NCI-H146 treated with DMSO at 0.1 percent for 48 hours (cell line): ENCODE results near the gene LRRN4.
"Not testable (repeated sequence)": the region's sequence is repeated elsewhere in the genome, so short reads cannot be mapped to it uniquely, and the experiment has no call there.

Experiments used
- DNase-seq: peaks from one replicate; lab custom pipeline; 2025; ENCODE audit not compliant: unreplicated experiment; lab: John Stamatoyannopoulos, UW

LRRN4 gene

DNA sequence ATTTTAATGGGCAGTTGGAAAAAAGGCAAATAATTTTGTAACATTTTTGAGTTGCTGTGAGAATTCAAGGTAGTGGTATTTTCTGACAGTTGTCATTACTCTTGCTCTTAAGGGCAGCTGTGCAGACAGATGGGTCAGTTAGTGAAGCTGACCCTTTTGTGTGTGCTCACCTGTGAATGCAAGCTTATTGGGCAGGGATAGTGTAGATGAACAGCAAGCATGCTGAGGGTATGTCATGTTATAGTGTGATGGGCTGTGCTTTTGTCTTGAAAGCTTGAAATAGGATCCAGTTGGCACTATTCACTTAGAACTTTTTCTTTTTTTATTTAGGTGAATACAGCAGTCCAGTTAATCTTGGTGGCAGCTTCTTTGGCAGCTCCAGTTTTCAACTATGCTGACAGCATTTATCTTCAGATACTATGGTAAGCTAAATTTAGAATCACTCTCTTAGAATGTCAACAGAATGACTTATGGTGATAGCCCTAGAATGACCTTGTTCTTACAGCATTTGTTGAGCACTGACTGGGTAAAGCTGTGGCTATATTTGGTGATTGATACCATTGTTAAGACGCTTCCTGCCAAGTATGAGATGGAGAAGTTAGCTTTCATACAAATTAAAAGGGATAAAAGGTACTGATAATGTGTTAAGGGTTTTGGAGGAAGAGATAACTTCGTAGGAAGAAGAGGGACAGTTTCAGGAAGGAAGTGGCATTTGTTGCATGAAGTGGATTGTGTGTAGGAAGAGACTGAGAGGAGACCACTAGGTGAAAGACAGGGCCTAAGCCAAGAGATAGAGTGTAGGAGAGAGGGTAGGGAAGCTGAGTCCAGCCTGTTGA, 19.5 kb downstream of the LRRN4 start:
- no peak for DNase-seq

DNA sequence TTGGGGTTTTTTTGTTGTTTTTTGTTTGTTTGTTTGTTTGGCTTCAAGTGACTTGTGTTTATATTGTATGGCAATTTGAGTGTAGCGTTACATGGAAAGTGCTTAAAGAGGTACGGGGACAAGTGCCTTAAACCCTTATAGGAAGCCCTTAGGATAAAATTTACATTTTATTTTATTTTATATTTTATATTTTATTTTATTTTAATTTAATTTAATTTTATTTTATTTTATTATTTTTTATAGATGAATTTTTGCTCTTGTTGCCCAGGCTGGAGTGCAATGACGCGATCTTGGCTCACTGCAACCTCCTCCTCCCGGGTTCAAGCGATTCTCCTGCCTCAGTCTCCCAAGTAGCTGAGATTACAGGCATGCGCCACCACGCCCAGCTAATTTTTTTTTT, 21.0 kb downstream of the LRRN4 start:
- DNase-seq = not testable (repeated sequence)

DNA sequence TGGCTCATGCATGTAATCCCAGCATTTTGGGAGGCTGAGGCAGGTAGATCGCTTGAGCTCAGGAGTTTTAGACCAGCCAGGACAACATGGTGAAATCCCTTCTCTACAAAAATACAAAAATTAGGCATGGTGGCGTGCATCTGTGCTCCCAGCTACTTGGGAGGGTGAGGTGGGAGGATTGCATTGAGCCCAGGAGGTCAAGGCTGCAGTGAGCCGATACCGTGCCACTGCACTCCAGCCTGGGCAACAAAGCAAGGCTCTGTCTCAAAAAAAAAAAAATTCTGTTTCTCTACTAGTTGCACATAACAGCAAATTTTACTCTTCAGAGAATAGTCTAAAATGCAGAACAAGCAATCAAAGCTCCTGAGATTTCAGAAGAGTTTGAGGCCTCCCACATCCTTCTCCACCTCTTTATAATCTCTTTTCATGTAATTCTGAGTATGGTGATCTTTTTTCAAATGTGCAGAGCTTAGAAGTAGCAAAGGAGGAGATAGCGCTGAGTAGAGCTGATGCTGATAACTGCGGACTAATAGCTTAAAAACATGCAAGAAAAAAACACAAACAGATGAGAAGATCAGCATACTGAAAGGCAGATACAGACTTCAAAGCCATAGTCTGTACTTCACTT, 23.3 kb downstream of the LRRN4 start:
- DNase-seq = no peak

DNA sequence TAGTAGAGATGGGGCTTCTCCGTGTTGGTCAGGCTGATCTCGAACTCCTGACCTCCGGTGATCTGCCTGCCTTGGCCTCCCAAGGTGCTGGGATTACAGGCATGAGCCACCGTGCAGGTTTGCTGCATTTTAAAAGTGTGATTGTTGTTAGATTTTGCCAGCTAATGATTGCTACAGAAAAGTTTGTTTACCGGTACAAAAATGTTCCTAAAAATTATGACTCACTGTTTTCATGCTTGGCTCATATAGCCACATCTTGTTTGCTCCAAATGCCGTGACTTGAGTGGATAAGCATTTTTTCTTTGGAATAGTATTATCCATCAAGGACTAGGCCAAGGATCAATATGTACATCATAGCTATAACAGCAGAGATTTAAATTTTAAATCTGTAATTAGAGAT, 24.3 kb downstream of the LRRN4 start:
- DNase-seq = no peak

DNA sequence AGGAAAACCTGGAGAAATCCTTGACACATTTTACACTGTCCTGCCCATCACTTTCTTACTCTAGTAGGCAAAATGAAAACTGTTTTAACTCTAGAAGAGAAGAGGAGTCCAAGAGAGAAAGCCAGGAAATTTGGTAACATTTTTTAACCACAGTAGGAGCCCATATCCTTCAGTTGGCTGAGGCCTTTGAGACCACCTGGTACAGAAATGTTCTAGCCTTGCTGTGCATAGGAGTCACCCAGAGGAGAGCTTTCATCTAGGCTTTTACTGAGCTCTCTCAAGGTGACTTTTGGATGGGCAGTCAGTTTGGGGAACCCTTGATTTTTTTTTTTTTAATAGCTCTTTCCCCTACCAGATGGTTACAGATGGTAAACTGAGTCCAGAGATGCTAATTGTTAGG, 25.0 kb downstream of the LRRN4 start:
- DNase-seq = no peak

DNA sequence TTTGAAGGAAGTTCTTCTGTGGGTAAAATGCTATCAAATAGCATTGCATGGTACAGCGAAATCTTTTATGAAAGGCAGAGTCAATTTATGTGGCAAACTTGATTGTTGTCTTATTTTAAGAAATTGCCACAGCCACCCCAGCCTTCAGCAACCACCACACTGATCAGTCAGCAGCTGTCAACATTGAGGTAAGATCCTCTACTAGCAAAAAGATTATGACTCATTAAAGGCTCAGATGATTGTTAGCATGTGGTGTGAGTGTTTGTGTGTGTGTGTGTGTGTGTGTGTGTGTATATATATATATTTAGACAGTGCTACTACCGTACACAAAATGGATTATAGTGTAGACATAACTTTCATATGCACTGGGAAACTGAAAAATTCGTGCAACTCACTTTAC, 27.8 kb downstream of the LRRN4 start:
- no peak for DNase-seq

DNA sequence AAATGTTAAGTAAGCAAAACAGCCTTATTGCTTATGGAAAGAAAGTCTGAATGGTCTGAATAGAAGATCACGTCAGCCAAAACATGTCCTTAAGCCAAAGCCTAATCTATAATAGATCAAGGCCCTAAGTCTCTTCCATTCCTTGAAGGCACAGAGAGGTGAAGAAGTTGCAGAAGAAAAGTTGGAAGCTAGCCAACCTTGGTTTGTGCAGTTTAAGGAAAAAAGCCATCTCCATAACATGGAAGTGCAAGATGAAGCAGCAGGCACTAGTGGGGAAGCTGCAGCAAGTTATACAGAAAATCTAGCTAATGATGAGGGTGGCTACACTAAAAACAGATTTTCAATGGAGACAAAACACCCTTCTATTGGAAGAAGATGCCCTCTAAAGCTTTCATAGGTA, 29.1 kb downstream of the LRRN4 start:
- no peak for DNase-seq

DNA sequence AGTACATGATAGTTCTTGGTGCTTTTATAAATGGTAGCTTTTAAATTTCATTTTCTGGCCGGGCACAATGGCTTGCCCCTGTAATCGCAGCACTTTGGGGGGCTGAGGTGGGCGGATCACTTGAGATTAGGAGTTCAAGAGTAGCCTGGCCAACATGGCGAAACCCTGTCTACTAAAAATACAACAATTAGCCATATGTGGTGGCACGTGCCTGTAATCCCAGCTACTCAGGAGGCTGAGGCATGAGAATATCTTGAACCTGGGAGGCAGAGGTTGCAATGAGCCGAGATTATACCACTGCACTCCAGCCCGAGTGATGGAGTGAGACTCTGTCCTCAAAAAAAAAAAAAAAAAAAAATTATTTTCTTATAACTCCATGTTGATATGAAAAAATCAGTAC, 36.0 kb downstream of the LRRN4 start:
- no peak for DNase-seq

DNA sequence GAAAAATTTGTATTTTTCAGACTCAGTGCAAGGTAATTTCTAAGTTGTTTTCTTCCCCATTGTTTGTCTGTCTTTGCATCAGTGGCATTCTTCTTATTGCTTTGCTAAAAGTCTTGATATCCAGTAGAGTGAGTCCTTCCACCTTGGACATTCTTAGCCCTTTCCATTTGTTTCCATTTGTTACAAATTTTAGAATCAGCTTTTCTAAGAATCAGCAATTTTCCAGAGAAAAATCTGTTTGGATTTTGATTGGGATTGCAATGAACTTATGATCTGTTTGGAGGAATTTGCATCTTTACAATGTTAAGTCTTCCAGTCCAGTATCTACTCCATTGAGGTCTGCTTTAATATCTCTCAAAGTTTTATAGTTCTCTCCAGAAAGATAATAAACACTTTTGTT, 36.4 kb downstream of the LRRN4 start:
- DNase-seq = no peak

DNA sequence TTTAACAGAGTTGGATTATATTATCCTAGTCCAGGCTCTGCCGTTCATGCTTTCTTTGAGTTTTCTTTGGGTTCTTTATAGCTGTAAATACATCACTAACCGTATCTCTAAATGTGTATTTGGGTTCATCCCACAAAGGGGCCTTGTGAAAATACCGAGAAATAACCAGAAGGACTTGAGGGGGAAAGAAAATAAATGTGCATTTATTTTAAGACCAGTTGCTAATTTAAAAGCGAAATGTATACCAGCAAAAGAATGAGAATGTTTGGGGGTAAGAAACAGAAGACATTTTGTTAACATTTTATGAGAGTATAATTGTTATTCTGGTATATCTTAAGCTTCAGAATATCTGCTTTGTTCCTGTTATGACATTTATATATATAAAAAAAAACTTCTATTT, 38.9 kb downstream of the LRRN4 start:
- DNase-seq = no peak

DNA sequence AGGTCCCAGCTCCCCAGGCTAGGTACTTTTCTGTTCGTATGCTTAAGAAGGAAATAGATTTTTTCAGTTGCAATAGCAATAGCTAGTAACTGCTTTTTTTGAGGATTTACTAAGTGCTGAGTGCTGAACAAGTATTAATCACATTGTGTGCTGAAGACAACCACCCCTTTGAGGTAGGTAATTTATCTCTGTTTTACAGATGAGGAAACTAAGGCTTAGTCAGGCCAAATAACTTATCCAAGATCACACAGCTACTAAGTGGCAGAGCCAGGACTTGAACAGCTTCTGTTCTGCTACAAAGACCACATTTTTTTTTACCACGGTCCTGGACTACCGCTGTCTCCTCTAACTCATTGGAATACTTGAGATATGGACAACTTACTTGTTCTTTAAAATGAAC, 39.8 kb downstream of the LRRN4 start:
- DNase-seq = no peak

DNA sequence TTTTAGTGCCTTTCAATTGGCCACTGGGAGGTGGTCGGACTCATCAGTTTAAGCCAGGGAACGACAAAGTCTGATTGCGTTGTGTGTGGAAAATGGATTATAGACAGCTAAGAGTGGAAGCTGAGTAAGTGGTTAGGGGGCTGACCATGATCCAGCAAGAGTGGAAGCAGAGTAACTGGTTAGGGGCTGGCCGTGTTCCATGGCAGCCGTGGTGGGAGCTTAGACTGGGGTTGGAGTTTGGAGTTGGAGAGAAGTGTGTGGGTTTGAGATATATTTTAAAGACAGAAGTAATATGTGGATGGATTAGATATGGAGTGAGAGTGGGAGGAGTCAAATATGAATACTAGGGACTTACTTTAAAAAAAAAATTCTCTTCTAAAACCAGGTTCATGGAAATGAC, 41.7 kb downstream of the LRRN4 start:
- no peak for DNase-seq

DNA sequence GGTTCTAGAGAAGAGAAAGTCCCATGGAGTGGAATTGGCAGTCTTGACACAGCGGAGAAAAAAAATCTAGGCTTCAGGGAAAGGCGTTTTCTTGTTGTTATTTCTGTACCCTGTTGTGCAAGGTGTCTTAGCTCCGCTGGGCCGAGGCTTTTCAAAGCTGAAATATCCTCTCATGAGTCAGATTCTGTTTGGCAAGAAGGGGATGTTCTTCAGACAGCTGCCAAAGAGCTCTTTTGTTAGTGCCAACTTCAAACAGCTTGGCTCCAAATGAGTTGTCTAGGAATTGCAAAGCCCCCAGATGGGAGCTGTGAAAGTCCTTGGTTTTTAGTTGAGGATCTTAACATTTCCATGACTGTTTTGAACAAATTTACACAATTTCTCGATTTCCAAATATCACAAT, 45.6 kb downstream of the LRRN4 start:
- DNase-seq = no peak

DNA sequence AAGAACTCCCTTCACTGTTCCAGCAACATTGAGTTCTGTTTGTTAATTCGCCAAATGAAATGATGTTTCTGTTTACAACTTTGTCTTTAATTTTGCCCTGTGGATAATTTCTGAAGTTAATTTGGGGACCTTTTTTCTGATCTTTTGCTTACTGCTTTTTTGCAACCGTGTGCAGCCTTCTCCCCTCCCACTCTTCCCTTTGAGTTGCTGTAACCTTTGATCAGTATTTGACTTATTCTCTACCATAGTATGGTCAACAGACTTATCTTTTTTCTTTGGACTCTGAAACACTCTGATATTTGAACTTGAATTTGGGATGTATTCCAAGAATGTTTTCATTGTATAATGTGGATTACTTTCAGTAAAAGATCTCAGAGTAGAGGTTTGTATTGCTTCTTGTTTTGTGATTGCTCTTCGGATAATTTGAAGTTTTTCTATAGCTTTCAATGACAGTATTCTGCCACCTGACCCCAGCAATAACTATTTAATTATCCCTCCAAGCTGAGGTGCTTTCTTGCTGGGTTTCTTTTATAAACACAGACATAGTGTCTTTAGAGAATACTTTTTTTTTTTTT, 46.2 kb downstream of the LRRN4 start:
- DNase-seq = no peak

DNA sequence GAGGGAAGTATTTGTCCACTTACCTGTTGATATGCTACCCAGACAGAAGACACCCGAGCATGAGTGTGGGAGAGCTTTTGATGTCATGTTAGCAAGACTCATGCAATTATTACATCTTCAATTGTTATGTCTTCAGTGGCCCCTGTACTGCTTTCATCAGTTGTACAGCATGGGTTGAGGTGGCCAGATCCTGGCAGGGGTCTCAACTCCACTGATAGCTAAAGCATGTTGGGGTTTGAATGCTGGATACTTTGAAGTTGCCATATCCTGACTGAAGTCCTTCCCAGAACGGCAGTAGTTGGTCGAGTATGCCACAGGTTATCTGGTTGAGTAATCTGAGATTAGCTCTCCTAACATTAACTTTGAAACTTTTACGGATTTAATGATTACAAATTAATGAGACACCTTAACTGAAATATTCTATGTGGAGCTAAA, 46.7 kb downstream of the LRRN4 start:
- DNase-seq = no peak

DNA sequence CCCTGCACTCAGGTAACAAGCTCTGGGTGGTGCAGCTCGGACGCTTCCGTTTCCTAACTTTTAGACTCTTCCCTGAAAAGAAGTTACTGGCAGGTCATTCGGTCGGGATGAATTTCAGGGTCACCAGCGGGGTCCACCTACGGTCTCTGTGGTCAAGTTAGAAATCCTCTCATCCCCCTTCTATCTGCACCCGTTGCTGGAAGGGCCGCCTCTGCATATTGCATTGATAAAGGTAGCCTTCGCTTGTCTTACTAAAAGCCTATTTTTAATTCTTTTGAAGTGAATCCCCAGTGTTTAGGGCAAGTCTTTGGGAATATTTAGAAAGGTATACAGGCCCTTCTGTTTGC, 47.3 kb downstream of the LRRN4 start:
- DNase-seq = no peak

DNA sequence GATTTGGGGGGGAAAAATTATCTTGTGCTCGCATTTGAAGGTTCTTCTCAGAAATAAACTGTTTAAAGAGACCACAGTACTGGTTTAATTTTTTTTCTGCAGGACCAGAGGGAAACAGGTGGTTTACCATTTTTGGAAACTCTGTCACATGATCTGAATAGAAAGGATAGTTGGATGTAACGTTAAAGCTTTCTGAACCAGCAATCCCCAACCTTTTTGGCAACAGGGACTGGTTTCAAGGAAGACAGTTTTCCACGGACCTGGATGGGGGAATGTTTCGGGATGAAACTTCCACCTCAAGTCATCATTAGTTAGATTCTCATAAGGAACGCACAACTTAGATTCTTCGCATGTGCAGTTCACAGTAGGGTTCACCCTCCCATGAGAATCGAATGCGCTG, 53.0 kb downstream of the LRRN4 start:
- no peak for DNase-seq

DNA sequence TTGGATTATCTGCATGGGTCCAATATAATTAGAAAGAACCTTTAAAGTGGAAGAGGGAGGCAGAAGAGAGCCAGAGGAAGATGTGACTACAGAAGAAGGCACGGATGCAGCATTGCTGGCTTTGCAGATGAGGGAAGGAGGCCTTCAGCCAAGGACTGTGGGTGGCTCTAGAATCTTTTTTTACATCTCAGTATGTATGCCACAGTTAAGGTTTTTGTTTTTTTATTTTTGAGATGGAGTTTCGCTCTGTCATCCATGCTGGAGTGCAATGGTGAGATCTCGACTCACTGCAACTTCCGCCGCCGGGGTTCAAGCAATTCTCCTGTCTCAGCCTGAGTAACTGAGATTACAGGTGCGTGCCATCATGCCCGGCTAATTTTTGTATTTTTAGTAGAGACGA, 54.1 kb downstream of the LRRN4 start:
- no peak for DNase-seq

DNA sequence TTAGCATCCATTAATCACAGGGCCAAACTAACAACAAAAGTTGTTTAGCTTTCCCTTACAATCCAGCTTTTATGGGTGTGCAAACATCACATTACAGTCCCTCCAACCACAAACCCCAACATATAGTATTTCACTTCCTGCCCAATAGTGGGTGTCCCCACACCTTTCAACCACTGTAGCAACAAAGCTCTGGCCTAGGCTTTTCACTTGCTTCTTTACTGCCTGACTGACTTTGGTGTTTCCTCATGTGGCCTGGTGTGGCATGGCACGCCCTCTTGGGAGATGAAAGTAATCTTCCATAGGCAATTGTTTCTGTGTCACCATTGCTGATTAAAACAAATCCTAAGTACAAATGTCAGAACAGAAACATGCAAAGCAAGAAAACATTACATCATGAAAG, 57.1 kb downstream of the LRRN4 start:
- DNase-seq = no peak

DNA sequence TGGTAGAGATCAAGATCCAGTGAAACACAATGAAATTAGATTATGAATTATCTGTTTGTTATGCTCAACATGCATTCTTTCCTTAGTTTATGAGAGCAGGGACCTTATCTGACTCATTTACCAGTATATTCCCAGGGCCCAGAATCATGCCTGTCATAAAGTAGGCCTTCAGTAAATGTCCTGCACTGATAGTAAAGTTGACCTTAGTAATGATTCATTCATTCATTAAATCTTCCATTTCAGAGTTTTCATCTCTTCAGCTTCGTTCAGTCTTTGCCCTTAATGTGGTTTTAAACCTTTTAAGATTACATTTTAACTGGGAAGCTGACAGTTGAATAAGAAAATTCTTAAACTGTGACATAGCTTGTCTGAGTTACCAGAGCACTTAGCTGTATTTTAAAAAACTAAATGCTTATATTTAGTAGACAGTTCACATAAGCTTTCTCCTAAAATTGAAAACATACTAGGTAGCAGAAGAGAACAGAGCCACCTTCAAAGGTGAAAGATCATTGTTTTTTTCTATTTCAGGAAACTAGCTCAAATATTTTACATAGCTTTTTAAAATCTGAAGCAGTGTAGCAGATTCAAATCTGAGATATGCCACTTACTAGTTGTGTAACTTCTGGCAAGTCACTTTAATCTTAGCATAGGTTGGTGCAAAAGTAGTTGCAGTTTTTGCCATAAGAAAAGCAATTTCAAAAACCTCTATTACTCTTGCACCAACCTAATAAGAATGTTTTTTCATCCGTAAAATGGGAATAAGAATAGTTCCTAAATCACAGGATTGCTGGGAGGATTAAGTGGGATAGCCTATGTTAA, 62.0 kb downstream of the LRRN4 start:
- DNase-seq = no peak

DNA sequence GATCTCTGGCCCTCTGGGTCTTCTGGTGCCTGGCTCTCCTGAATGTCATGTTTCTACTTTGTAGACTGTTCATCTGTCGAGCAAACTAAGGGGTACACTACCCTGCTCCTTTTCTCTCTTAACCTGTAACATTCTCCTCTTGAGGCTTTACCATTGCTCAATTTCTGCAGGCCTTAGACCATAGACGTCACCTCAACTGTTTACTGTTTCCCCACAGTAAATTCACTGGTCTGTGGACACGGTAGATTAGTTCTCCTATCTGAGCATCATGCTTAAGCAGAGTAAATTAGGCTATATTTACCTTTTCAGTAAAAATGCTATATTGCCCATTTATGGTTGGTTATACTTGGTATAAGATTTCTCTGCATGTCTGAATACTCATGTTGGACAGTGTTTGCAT, 62.9 kb downstream of the LRRN4 start:
- DNase-seq = no peak
